Measurements from ENCODE around the gene KRT82.

KRT82 gene

DNA sequence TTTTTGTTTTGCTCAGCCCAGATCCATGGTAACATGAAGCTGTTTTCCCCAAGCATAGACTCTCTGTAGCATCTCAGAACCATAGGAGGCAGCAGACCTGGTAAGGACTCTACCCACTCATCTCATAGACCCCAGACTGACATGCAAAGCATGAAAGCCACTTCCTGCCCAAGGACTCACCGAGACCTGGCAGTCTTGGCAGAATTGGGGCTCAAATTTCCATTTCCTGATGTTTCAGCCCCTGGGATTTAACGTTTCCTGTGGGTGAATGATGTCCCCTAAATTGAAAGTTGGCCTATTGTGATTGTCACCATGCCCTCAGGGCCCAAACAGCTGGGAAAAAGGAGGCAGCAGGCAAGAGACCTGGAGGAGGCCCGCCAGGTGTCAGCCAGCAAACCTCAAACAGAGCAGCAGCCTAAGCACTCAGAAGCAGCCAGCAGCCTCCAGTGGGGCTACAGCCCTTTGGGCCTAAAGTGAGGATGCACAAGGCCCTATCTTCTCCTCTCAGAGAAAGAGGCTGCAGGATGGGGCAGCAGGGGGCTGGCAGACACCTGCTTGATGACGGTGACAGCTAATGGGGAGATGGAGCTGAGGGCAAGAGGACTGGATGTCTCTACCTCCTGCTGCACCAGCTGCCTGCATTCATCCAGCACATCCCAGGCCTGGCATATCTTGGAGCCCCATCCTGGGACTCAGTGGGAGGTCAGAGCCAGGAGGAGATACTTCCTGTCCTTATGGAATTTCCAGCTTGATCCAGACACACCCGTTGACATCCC, 47.4 kb downstream of the KRT82 start:
- no peak overlapping the region for H3K4me3 ChIP-seq (ENCODE audit: low read depth, low read length)
- TF ChIP-seq, protein P1, sequence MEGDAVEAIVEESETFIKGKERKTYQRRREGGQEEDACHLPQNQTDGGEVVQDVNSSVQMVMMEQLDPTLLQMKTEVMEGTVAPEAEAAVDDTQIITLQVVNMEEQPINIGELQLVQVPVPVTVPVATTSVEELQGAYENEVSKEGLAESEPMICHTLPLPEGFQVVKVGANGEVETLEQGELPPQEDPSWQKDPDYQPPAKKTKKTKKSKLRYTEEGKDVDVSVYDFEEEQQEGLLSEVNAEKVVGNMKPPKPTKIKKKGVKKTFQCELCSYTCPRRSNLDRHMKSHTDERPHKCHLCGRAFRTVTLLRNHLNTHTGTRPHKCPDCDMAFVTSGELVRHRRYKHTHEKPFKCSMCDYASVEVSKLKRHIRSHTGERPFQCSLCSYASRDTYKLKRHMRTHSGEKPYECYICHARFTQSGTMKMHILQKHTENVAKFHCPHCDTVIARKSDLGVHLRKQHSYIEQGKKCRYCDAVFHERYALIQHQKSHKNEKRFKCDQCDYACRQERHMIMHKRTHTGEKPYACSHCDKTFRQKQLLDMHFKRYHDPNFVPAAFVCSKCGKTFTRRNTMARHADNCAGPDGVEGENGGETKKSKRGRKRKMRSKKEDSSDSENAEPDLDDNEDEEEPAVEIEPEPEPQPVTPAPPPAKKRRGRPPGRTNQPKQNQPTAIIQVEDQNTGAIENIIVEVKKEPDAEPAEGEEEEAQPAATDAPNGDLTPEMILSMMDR (IDR thresholded peaks at IDR 0.05; ENCODE audit: control insufficient read depth, extremely low read depth, insufficient read depth): no peak
- DNase-seq (ENCODE audit: low read depth): no peak

DNA sequence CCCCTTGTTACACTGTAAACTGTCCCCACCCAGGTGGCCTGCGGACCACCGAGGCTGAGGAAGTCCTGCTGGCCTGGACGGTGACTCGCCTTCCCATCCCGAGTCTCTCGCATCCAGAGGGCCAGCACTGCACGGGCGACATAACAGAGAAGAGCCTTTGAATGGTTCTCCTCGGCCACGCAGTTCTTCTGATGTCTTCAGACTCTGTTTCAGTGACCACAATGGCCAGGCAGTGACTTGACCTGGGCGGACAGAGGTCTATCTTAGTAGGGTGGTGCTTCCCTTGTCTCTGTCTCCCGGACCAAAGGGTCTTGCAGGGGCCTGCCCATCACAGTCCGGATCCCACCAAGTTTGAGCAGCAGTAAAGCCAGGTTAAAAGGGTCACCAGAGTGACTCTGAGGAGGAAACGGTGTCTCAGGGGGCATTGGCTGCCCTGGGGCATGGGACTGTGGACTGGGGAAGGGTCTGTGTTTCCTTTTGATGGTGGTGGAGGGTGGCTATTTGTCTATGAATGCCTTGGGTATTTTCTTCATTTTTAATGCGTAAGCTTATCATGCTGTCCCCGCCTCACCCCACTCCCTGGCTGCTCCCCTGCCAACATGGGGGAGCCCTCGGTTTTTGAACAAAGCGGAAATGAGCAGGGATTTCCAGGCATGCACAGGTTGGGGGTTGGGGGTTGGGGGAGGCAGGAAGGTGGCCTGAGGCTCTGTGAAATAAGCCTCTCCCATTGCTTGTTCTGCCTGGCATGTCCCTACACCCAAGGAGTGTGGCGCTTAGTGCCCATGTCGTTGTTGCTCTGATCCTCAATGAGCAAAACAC, 49.2 kb downstream of the KRT82 start:
- no peak overlapping the region for H3K4me3 ChIP-seq (ENCODE audit: low read depth, low read length)
- TF ChIP-seq, protein P1 (IDR thresholded peaks at IDR 0.05; ENCODE audit: control insufficient read depth, extremely low read depth, insufficient read depth): no peak
- DNase-seq (ENCODE audit: low read depth): no peak

DNA sequence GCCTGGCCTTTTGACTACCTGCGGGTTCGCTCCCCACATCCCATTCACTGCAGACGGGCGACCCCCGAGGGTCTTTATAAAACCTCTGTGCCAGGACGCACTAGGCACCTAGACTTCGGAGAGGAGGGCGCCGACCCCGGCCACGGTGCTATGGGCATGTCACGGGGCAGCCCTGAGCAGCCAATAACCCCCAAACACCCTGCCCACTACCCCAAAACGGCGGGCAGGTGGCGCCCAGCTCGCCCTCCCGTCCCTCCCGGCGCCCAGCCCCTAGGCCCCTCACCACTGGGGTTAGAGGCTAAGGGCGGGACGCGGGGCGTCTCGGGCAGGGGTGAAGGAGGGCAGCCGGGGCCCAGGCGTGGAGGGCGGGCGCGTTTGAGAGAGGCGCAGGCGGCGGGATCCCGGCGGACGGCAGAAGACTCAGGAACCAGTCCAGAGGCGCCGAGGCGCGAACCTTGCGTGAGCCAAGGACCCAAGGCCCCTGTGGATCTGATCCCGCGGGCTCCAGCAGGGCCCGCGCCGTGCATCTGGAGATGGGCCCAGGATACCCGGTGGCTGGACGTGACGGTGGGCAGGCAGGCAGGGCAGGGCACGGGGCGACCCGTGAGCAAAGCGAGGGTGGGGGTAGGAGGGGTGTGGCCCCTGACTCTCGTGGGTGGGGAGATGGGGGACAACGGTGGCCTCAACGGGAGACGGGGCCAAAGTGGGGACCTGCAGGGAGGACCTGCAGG, 49.9 kb downstream of the KRT82 start:
- no peak overlapping the region for H3K4me3 ChIP-seq (ENCODE audit: low read depth, low read length)
- TF ChIP-seq, protein P1 (IDR thresholded peaks at IDR 0.05; ENCODE audit: control insufficient read depth, extremely low read depth, insufficient read depth): no peak
- DNase-seq (ENCODE audit: low read depth): no peak

DNA sequence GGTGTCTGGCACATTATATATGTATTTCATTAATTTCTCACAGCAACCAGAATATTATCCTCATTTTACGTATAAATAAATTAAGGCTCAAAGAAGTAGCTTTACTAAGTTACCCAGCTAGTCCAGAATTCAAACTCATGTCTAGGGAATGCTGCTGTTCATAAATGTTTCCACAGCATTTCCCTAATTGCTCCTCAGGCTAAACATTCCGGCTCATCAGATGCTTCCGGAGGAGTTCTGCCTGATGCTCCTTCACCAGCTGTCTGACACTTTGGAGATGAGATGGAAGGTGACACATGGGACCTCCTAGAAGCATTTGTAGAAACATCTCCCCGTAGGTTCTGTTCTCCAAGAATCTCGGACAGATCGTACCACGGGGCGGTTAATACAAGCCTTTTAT, 51.0 kb downstream of the KRT82 start:
- DNase-seq (ENCODE audit: low read depth): no peak
- H3K4me3 ChIP-seq (ENCODE audit: low read depth, low read length): no peak overlapping the region
- TF ChIP-seq, protein P1 (IDR thresholded peaks at IDR 0.05; ENCODE audit: control insufficient read depth, extremely low read depth, insufficient read depth): no peak

DNA sequence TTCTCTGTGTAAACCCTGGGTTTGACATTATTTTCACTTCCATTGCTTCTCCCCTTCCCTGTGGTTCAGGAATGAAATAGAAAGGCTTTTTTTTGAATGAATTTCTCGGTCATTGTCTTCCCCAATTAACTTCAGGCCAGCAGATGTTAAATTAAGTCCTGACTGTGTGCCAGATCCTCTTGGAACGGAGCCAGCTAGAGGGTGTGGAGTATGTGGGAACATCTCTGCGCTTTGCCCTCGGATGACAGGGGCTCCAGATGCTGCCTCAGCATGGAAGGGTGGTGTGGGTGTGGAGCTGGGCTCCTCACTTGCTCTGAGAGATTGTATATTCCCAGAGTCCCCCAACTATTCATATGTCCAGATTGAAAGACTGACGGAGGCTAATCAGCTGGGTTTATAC, 51.9 kb downstream of the KRT82 start:
- TF ChIP-seq, protein P1 (IDR thresholded peaks at IDR 0.05; ENCODE audit: control insufficient read depth, extremely low read depth, insufficient read depth): no peak
- DNase-seq (ENCODE audit: low read depth): no peak
- H3K4me3 ChIP-seq (ENCODE audit: low read depth, low read length): no peak overlapping the region

DNA sequence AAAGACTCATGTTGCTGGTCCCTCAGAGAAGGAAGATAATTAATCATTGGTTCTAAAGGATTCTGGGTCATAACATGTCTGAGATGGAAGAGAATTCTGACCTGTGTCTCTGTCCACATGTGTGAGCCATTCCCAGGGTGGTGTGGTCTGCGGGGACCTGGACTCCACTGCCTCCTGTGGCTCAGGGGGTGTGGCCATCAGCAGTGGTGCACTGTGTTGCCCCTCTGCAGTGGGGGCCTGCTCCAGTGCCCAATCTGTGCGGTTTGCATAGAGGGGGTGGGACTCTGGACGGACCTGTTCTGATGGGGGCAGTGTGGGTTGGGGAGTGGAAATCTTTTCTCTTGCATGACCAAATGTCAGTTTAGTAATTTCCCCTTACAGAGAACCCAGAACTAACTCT, 52.4 kb downstream of the KRT82 start:
- no peak for DNase-seq (ENCODE audit: low read depth)
- H3K4me3 ChIP-seq (ENCODE audit: low read depth, low read length): no peak overlapping the region
- TF ChIP-seq, protein P1 (IDR thresholded peaks at IDR 0.05; ENCODE audit: control insufficient read depth, extremely low read depth, insufficient read depth): no peak

Measured in LNCaP clone FGC (cell line).